SK-N-SH treated with all-trans-retinoic acid at 6 μM for 48 hours (cell line): ENCODE measurements around the gene ZNF462.

Source experiments
- ATAC-seq: fragments of 200-7000 bp; cut with Tn5 transposase; 3 replicates; pipeline ENCODE4 v1.9.1; 2020; ENCODE audit warnings: mild to moderate bottlenecking, moderate library complexity
- ARNTL ChIP-seq: fragments of 450-650 bp; formaldehyde crosslinking; IDR thresholded peaks from 2 replicates; pipeline ENCODE4 v1.5.0; 2020; ENCODE audit warnings: low read depth, mild to moderate bottlenecking, moderate library complexity, borderline replicate concordance
- BACH2 ChIP-seq: fragments of 250-450 bp; sonication (Bioruptor Pico); IDR thresholded peaks from 2 replicates; pipeline ENCODE4 v1.9.0; 2021; ENCODE audit warnings: mild to moderate bottlenecking, borderline replicate concordance
- CREB5 ChIP-seq: fragments of 250-450 bp; sonication (Bioruptor Pico); IDR thresholded peaks from 2 replicates; pipeline ENCODE4 v1.5.1; 2020; ENCODE audit warnings: low read depth, mild to moderate bottlenecking, moderate library complexity
- CSDC2 ChIP-seq: fragments of 250-450 bp; sonication (Bioruptor Pico); IDR thresholded peaks from 2 replicates; pipeline ENCODE4 v1.5.0; 2020; ENCODE audit warnings: mild to moderate bottlenecking, moderate library complexity
- ESRRG ChIP-seq: fragments of 250-450 bp; sonication (Bioruptor Pico); IDR thresholded peaks from 2 replicates; pipeline ENCODE4 v1.6.1; 2021; ENCODE audit warnings: mild to moderate bottlenecking
- GLIS3 ChIP-seq: fragments of 250-450 bp; sonication (Bioruptor Pico); IDR thresholded peaks from 2 replicates; pipeline ENCODE4 v1.5.0; 2020; ENCODE audit warnings: mild to moderate bottlenecking, moderate library complexity
- ISL1 ChIP-seq: fragments of 250-450 bp; sonication (Bioruptor Pico); IDR thresholded peaks from 2 replicates; pipeline ENCODE4 v2.1.2; 2022; ENCODE audit warnings: mild to moderate bottlenecking, moderate library complexity
- OSR1 ChIP-seq: fragments of 250-450 bp; sonication (Bioruptor Pico); IDR thresholded peaks from 2 replicates; pipeline ENCODE4 v1.8.0; 2022; ENCODE audit warnings: moderate library complexity, mild to moderate bottlenecking, inconsistent platforms
- PATZ1 ChIP-seq: fragments of 250-450 bp; sonication (Bioruptor Pico); IDR thresholded peaks from 2 replicates; pipeline ENCODE4 v1.8.0; 2020; ENCODE audit warnings: mild to moderate bottlenecking, moderate library complexity, borderline replicate concordance
- PPARA ChIP-seq: fragments of 250-450 bp; sonication (Bioruptor Pico); IDR thresholded peaks from 2 replicates; pipeline ENCODE4 v1.5.0; 2020; ENCODE audit warnings: mild to moderate bottlenecking, borderline replicate concordance
- RARB ChIP-seq: fragments of 250-450 bp; sonication (Bioruptor Pico); IDR thresholded peaks from 2 replicates; pipeline ENCODE4 v1.8.0; 2021; ENCODE audit warnings: mild to moderate bottlenecking, moderate library complexity
- SNAI2 ChIP-seq: fragments of 250-450 bp; sonication (Bioruptor Pico); IDR thresholded peaks from 2 replicates; pipeline ENCODE4 v1.5.0; 2020; ENCODE audit warnings: mild to moderate bottlenecking, moderate library complexity
- TCF4 ChIP-seq: fragments of 250-450 bp; sonication (Bioruptor Pico); IDR thresholded peaks from 2 replicates; pipeline ENCODE4 v1.8.0; 2021; ENCODE audit warnings: mild to moderate bottlenecking, moderate library complexity, borderline replicate concordance
- TOX ChIP-seq: fragments of 250-450 bp; sonication (Bioruptor Pico); IDR thresholded peaks from 2 replicates; pipeline ENCODE4 v1.8.0; 2021; ENCODE audit warnings: mild to moderate bottlenecking, moderate library complexity, borderline replicate concordance
- TSHZ2 ChIP-seq: fragments of 250-450 bp; sonication (Bioruptor Pico); IDR thresholded peaks from 2 replicates; pipeline ENCODE4 v1.5.0; 2020; ENCODE audit warnings: mild to moderate bottlenecking, moderate library complexity
- ZC3H10 ChIP-seq: fragments of 250-450 bp; sonication (Bioruptor Pico); IDR thresholded peaks from 2 replicates; pipeline ENCODE4 v1.5.1; 2021; ENCODE audit warnings: mild to moderate bottlenecking, moderate library complexity
- ZFP3 ChIP-seq: fragments of 250-450 bp; sonication (Bioruptor Pico); IDR thresholded peaks from 2 replicates; pipeline ENCODE4 v1.5.0; 2020; ENCODE audit warnings: mild to moderate bottlenecking, moderate library complexity
- ZFP30 ChIP-seq: fragments of 450-650 bp; formaldehyde crosslinking; IDR thresholded peaks from 2 replicates; pipeline ENCODE4 v1.5.0; 2022; ENCODE audit warnings: mild to moderate bottlenecking, moderate library complexity
- ZNF565 ChIP-seq: fragments of 450-650 bp; formaldehyde crosslinking; conservative IDR thresholded peaks from 2 replicates; pipeline ENCODE4 v1.5.0; 2020; ENCODE audit warnings: low read depth, mild to moderate bottlenecking, moderate library complexity
- ZNF70 ChIP-seq: fragments of 450-650 bp; formaldehyde crosslinking; IDR thresholded peaks from 2 replicates; pipeline ENCODE4 v1.5.0; 2020; ENCODE audit warnings: mild to moderate bottlenecking, moderate library complexity
- ZNF8 ChIP-seq: fragments of 450-650 bp; formaldehyde crosslinking; IDR thresholded peaks from 2 replicates; pipeline ENCODE4 v1.5.0; 2020; ENCODE audit warnings: mild to moderate bottlenecking, moderate library complexity

ZNF462 gene

GRCh38 chr9:106862821-106863720 is at the start of gene ZNF462:
Gene ZNF462 (plus strand): TSS chr9:106863166. CDS start chr9:106923384, 60,218 bp downstream.
- ATAC-seq, result peak; percentile 50
- TF ChIP-seq TCF4, result peak; percentile 22; the same call in 1 of the 2 replicates
- TF ChIP-seq ARNTL (CRISPR knock-in tag), result no peak
- no peak for TF ChIP-seq ZNF565 (CRISPR knock-in tag)
- TF ChIP-seq ZNF8, result no peak
- no peak for TF ChIP-seq CREB5 (CRISPR knock-in tag)
- no peak for TF ChIP-seq GLIS3 (CRISPR knock-in tag)
- TF ChIP-seq OSR1 (CRISPR knock-in tag), result no peak
- TF ChIP-seq TOX (CRISPR knock-in tag), result no peak
- TF ChIP-seq PPARA (CRISPR knock-in tag), result no peak

GRCh38 chr9:106816524-106816923 is 46.4 kb upstream of the ZNF462 start:
- TF ChIP-seq PATZ1 (CRISPR knock-in tag), result no peak
- ATAC-seq, result no peak

- no peak for TF ChIP-seq CREB5 (CRISPR knock-in tag)
- no peak for TF ChIP-seq GLIS3 (CRISPR knock-in tag)
- no peak for TF ChIP-seq SNAI2
- no peak for TF ChIP-seq TSHZ2 (CRISPR knock-in tag)
- no peak for TF ChIP-seq TCF4
- TF ChIP-seq ARNTL (CRISPR knock-in tag), result no peak
- TF ChIP-seq PPARA (CRISPR knock-in tag), result no peak
- TF ChIP-seq ZNF565 (CRISPR knock-in tag), result no peak
- TF ChIP-seq ESRRG (CRISPR knock-in tag), result no peak
- no peak for ATAC-seq
Measured at GRCh38 chr9:106818034-106818433, 44.9 kb upstream of the ZNF462 start.

GRCh38 chr9:106820866-106821265 is 42.1 kb upstream of the ZNF462 start:
- ATAC-seq, result no peak
- no peak for TF ChIP-seq ZNF70
- no peak for TF ChIP-seq RARB (CRISPR knock-in tag)
- TF ChIP-seq BACH2 (CRISPR knock-in tag), result no peak
- TF ChIP-seq, all 23 proteins: peak for 0

- ATAC-seq, result no peak
- TF ChIP-seq ZNF8 (no peak), ZNF70 (no peak), GLIS3 (CRISPR knock-in tag) (no peak), PATZ1 (CRISPR knock-in tag) (no peak), ZC3H10 (no peak), SNAI2 (no peak), ZFP3 (no peak), ISL1 (no peak), ESRRG (CRISPR knock-in tag) (no peak), OSR1 (CRISPR knock-in tag) (no peak), CSDC2 (no peak), TCF4 (no peak), ZFP30 (CRISPR knock-in tag) (no peak), TSHZ2 (CRISPR knock-in tag) (no peak)
Measured at GRCh38 chr9:106828070-106828469, 34.9 kb upstream of the ZNF462 start.
